ENCODE results near the gene EPN3.

- TF ChIP-seq CTCF (IDR thresholded peaks at IDR 0.05; ENCODE audit: poor library complexity) (no peak), EZH2phosphoT487 (IDR thresholded peaks at IDR 0.05; ENCODE audit: low read depth, severe bottlenecking, unreplicated experiment) (no peak), EZH2 (IDR thresholded peaks at IDR 0.05; ENCODE audit: borderline replicate concordance) (no peak)
Observed at GRCh38 chr17:50519141-50519834, 13.2 kb upstream of the EPN3 start.
